Ureter (tissue), 1 donor: ENCODE data around the gene PAM. TPM values are rescaled to one million over a fixed set of nuclear protein-coding genes. Genes with fewer than 3 reads are reported as not detected.

ENCODE experiments used
- DNase-seq: peaks from one replicate; pipeline ENCODE4 v3.0.0-alpha.2; 2020; ENCODE audit warnings: low spot score
- total RNA-seq: library from RNA; stranded (reverse); gene quantifications from one replicate; pipeline ENCODE4 v1.2.4, GENCODE V29; 2023
- donor health status: DM: yes; HTN: yes; CAD: no.

The PAM gene
- total RNA-seq, 1 donor from 2014 or later = 124 TPM

GRCh38 chr5:102860035-102860434, 104.9 kb downstream of the PAM start:
- no peak for DNase-seq

- no peak for DNase-seq
These were observed 108.0 kb downstream of the PAM start for GRCh38 chr5:102863058-102863457.

- no peak for DNase-seq
These were observed 108.9 kb downstream of the PAM start for GRCh38 chr5:102863764-102864560.

GRCh38 chr5:102865171-102865509, 110.0 kb downstream of the PAM start:
- DNase-seq = no peak

- peak; percentile 55 for DNase-seq
These were observed 110.6 kb downstream of the PAM start for GRCh38 chr5:102865510-102866236.

GRCh38 chr5:102866237-102866600, 111.1 kb downstream of the PAM start:
- no peak for DNase-seq

- DNase-seq = no peak
These were observed 113.0 kb downstream of the PAM start for GRCh38 chr5:102867992-102868662.

- DNase-seq = no peak
These were observed 114.1 kb downstream of the PAM start for GRCh38 chr5:102869230-102869629.

- DNase-seq = no peak
These were observed 118.4 kb downstream of the PAM start for GRCh38 chr5:102873379-102873932.

GRCh38 chr5:102874054-102874453, 118.9 kb downstream of the PAM start:
- DNase-seq = no peak

- no peak for DNase-seq
These were observed 120.6 kb downstream of the PAM start for GRCh38 chr5:102875721-102876123.

- no peak for DNase-seq
These were observed 121.5 kb downstream of the PAM start for GRCh38 chr5:102876610-102877009.

GRCh38 chr5:102879741-102880140, 124.6 kb downstream of the PAM start:
- DNase-seq = no peak

- DNase-seq = no peak
These were observed 131.5 kb downstream of the PAM start for GRCh38 chr5:102886586-102886985.

- DNase-seq = no peak
These were observed 133.4 kb downstream of the PAM start for GRCh38 chr5:102888483-102888882.

GRCh38 chr5:102889033-102889432, 133.9 kb downstream of the PAM start:
- no peak for DNase-seq

GRCh38 chr5:102890133-102890532, 135.0 kb downstream of the PAM start:
- DNase-seq = no peak

GRCh38 chr5:102891175-102891574, 136.1 kb downstream of the PAM start:
- DNase-seq = no peak

GRCh38 chr5:102893942-102894341, 138.8 kb downstream of the PAM start:
- DNase-seq = no peak

- DNase-seq = no peak
These were observed 140.1 kb downstream of the PAM start for GRCh38 chr5:102895234-102895633.

- DNase-seq = no peak
These were observed 140.9 kb downstream of the PAM start for GRCh38 chr5:102895976-102896375.

- no peak for DNase-seq
These were observed 146.5 kb downstream of the PAM start for GRCh38 chr5:102901424-102902134.
